Activated naive CD4-positive, alpha-beta T cell treated with anti-CD3 and anti-CD28 coated beads, Interleukin-2, amount 50 U/mL, for 72 hours (primary cell): ENCODE data around the gene RNF112. TPM values are rescaled to one million over a fixed set of nuclear protein-coding genes. Genes with fewer than 3 reads are reported as not detected.
A peak's percentile ranks its signal among the peaks of the same experiment; 100 is the strongest.

ENCODE experiments used
- ATAC-seq, 2 donors: fragments of 150-1000 bp; cut with Tn5 transposase; 2 replicates each; pipeline ENCODE4 v1.10.0; 2021; ENCODE audit warnings: mild to moderate bottlenecking in 2 of 2, moderate library complexity in 2 of 2
- DNase-seq, 2 donors: peaks; one replicate each; pipeline ENCODE4 v3.0.0; 2021 to 2022; ENCODE audit warnings: low spot score in 2 of 2
- H3K27ac Mint-ChIP-seq, 2 donors: one replicate each; pipeline ENCODE4 v1.8.0; 2022; ENCODE audit warnings: mild to moderate bottlenecking in 2 of 2, mixed read lengths in 2 of 2
- H3K36me3 Mint-ChIP-seq, 2 donors: one replicate each; pipeline ENCODE4 v1.8.0; 2022; ENCODE audit warnings: mixed read lengths in 2 of 2
- H3K9me3 Mint-ChIP-seq, 2 donors: one replicate each; pipeline ENCODE4 v1.8.0; 2022; ENCODE audit warnings: mixed read lengths in 2 of 2
- total RNA-seq, 2 donors: library from RNA; stranded (reverse); gene quantifications; one replicate each; pipeline ENCODE4 v1.2.3, GENCODE V29; 2022

The RNF112 gene
- total RNA-seq, 2 donors from 2014 or later: 0.71 to 0.84 TPM

DNA sequence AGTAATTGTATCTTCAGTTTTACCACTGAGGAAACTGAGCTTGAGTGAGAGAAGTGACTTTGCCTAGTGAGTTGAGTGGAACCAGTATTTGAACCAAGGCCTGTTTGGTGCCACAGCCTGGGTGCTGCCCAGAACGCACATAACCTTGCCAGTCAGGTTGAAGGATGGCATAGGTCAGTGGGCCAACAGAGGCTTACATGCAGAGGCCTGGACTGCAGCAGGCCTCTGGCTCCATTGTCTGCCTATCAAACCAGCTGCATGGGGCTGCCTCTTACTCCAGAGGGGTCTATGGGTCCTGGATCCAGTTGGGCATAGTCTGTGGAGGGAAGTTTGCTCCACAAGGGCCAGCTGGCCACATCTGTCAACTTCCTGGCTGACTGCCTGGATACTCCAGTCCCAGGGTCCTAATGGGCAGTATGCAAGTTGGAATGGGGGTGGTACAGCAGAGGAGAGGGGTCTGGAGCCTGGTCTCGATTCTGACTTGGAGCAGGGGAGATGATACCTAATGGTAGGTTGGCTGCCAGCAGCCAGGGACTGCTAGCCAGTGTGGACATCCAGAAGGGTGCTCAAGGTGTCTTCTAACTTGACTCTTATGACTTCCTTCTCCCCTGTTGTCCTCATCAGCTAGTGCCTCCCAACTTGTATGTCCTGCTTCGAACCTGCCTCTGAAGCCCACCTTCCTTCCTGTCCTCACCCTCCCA is 11.1 kb upstream of the RNF112 start:
- no peak for ATAC-seq

DNA sequence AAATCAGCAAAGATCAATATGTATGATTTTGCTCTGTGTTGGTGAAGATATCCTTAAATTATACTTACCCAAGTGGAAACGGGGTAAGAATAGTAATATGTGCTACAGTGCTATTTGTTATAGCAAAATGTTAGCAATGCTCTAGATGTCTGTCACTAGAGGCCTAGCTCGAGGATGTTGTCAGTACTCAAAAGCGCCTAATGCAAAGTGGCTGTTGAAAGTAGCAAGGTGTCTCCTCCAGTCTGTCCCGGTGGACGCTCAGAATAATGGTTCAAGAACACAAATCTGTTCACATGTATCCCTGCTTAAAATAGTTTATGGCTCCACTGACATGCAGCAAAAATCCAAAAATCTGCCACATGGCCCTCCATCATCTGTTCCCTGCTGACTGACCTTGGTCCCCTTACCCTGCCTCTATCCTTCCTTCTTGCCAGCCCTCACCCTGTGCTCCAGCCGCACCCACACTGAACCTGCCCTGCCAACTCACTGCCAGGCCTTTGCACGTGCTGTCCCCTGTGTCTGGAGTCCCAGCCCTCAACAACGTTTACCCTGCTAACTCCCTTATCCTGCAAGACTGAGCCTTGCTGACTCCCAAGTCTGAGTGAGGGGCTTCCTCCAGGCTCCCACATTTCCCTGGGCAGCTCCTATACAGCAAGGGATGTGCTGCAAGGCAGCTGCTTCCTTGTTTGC is 9.6 kb upstream of the RNF112 start:
- ATAC-seq (no peak), DNase-seq (no peak)
- H3K27ac Mint-ChIP-seq: peak overlapping the region in 1 of 2 donors; percentile 33
- H3K36me3 Mint-ChIP-seq: no peaks in the 10 kb centered on the region
- H3K9me3 Mint-ChIP-seq: no peaks in the 10 kb centered on the region

More for the DNA sequence above, 11.1 kb upstream of the RNF112 start:
- Mint-ChIP-seq H3K36me3 (no peaks in the 10 kb centered on the region), H3K9me3 (no peaks in the 10 kb centered on the region), H3K27ac (no peak overlapping the region)
- DNase-seq: no peak

DNA sequence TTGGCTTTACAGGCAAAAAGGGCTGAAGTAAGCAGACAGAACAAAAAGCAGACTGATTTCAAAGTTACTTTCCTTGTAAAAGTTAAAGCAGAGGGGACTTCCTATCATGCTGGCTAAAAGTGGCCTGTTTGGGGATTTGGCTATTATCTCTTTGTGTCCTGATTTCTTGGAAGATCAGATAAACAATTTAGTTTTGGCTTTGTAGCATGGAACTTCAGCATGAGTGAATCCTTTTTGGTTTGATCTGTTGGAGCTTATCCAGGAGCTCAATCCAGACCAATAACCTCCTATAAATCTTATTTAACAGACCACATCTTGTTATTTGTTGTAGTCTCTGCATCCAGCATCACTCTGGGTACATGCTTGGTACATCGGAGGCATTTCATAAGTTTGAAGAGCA is 8.9 kb upstream of the RNF112 start:
- ATAC-seq (no peak), DNase-seq (no peak)
- H3K27ac Mint-ChIP-seq: no peak overlapping the region
- H3K9me3 Mint-ChIP-seq: no peaks in the 10 kb centered on the region
- H3K36me3 Mint-ChIP-seq: no peaks in the 10 kb centered on the region

DNA sequence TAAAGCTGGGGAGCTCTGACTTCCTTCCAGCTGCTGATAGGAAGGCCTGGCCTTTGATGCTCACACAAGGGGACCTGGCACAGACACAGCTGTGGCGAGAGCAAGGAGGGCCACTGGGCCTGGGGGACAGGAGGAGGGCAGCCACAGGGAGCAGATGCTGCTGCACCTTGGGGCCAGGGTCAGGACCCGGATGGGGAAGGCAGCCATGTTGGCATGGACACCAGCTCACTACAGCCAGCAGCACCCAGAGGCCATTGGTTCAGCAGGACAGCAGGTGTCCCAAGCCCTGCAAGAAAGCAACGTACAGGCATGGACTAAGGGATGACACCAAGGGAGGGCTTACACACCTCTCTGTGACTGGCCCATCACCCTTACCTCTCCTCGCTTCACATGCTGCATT is 8.0 kb upstream of the RNF112 start:
- Mint-ChIP-seq H3K27ac (no peak overlapping the region), H3K9me3 (no peaks in the 10 kb centered on the region), H3K36me3 (no peaks in the 10 kb centered on the region)
- DNase-seq (no peak), ATAC-seq (no peak)

DNA sequence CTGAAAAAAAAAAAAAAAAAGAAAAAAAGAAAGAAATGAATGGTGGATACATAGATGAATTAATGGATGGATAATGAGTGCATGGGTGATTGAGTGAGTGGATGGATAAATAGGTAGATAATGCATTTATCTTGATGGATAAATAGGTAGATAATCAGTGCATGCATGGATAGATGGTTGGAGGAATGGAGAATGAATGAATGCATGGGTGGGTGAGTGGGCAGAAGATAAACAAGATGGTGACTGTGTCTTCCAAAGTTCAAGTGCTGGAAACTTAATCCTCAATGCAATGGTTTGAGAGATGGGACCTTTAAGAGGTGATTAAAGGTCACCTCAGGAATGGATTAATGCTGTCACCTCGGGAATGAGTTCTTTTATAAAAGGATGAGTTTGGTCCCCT is 6.8 kb upstream of the RNF112 start:
- Mint-ChIP-seq H3K36me3 (no peaks in the 10 kb centered on the region), H3K9me3 (no peaks in the 10 kb centered on the region), H3K27ac (no peak overlapping the region)
- no peak for ATAC-seq
- no peak for DNase-seq

DNA sequence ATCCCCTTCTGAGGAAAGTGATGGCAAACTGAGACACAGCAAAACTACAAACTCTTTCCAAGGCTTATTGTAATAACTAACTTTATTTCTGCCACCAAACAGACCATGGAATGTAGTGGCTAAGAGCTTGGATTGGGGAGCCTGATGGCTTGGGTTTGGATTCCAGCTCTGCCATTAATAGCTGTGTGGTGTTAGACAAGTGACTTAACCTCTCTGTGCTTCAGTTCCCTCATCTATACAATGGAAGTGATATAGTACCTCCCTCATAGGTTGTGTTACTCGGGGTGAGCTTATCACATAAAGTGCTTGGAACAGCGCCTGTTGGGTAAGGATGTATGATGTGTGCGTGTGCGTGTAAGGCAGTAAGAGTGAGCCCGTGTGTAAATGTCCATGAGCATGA is 5.9 kb upstream of the RNF112 start:
- H3K27ac Mint-ChIP-seq: no peak overlapping the region
- DNase-seq: no peak
- H3K9me3 Mint-ChIP-seq: no peaks in the 10 kb centered on the region
- no peak for ATAC-seq
- H3K36me3 Mint-ChIP-seq: no peaks in the 10 kb centered on the region

DNA sequence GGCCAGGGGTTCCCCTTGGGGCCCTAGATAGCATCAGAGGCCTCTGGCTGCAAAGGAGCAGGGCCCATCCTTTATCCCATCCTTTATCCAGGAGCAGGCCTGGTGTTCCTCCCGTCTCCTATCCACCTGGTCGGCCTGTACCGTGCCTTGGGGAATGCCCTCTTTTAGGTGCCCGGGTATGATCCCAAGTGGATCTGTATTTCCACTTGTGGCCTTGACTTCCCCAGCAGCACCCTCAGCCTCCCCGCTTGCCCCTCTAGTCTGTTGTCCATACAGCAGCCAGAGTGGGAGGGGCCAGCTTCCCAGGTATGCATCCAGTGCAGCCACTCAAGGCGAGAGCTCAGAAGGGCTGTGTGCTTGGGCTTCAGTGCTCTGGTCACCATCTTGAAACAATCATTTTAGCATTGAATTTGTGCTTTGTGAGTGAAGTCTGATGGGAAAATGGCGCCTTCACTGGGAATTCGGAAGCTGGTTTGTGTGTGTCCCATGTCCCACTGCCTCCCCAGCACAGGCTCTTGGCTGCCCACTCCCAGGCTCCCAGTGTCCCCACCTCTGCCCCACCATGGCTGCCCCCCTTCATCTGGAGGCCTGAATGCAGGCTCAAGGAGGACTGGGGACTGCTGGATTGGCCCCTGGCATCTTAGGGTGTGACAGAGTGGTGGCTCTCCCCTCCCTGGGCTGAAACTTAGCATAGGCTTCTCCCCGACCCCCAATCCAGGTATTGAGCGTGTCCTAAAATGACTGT is 3.3 kb upstream of the RNF112 start:
- DNase-seq (no peak), ATAC-seq (no peak)
- Mint-ChIP-seq H3K9me3 (no peaks in the 10 kb centered on the region), H3K27ac (no peak overlapping the region), H3K36me3 (no peaks in the 10 kb centered on the region)

DNA sequence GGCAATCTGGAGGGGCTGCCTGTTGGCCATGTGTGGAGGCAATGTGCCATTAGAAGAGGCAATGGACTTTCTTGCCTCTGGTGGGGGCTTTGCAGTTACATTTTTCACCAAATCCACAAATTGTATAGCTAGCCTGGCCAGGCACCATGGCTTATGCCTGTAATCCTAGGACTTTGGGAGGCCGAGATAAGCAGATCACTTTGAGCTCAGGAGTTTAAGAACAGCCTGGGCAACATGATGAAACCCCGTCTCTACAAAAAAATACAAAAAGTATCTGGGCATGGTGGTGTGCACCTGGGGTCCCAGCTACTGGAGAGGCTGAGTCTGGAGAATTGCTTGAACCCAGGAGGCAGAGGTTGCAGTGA is 2.7 kb upstream of the RNF112 start:
- no peaks in the 10 kb centered on the region for H3K36me3 Mint-ChIP-seq
- no peak overlapping the region for H3K27ac Mint-ChIP-seq
- ATAC-seq (no peak), DNase-seq (no peak)
- no peaks in the 10 kb centered on the region for H3K9me3 Mint-ChIP-seq

DNA sequence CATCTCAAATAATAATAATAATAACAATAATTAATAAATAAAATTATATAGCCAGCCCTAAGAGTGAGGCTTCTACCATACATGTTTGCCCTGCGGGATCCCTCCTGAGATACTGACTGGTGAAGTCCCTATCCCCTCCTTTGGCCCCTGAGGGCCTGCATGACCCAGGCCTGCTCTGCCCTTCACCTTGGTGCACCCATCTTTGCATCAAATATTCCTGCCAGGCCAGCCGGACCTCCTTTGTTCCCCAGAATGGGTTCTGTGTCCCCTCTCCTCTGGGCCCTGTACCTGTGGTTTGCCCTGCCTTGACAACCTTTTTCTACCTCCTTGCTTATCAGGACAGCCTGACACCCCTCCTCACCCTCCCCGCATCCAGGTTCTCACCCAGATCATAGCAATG is 2.0 kb upstream of the RNF112 start:
- H3K36me3 Mint-ChIP-seq: no peaks in the 10 kb centered on the region
- no peak for DNase-seq
- H3K9me3 Mint-ChIP-seq: no peaks in the 10 kb centered on the region
- no peak overlapping the region for H3K27ac Mint-ChIP-seq
- ATAC-seq: no peak

DNA sequence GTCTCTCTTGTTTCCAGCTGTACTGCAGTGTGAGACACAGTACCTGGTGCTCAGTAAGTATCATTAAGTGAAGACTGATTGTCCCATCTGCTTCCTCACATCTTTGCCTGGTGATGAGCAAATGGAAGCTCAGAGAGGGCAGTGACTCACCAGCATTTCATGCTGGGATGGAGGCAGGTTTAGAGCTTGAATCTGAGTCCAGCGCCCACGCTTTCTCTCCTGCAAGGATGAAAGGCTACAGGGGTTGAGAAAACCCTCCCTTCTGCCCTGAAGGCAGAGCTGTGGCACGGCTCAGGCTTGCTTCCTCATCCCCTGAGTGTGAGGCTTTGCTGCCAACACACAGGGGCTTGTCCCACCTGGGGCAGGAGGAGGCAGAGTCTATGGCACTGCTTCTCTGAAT is 1.5 kb upstream of the RNF112 start:
- no peak overlapping the region for H3K27ac Mint-ChIP-seq
- DNase-seq (no peak), ATAC-seq (peak; percentile 29 to 63)
- H3K36me3 Mint-ChIP-seq: no peaks in the 10 kb centered on the region
- H3K9me3 Mint-ChIP-seq: no peaks in the 10 kb centered on the region

DNA sequence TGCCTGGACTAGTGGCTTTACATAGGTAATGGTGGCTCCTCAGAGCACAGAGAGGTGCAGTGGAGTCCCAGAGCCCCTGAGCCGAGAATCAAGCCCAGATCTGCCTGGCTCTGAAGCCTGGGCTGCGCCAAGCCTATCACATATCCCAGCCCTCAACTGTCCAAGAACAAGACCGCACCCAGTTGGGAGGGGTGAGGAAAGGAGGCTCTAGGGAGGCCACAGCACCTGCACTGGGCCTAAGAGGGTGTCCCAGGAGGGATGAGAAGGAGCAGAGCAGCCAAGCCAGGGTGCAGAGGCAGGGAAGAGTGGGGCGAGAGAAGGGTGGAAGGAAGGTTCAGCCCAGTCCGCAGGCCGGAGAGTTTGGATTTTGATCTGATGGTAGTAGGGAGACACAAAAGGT is 941 bp upstream of the RNF112 start:
- no peak for DNase-seq
- no peak overlapping the region for H3K27ac Mint-ChIP-seq
- H3K9me3 Mint-ChIP-seq: no peaks in the 10 kb centered on the region
- no peaks in the 10 kb centered on the region for H3K36me3 Mint-ChIP-seq
- no peak for ATAC-seq

DNA sequence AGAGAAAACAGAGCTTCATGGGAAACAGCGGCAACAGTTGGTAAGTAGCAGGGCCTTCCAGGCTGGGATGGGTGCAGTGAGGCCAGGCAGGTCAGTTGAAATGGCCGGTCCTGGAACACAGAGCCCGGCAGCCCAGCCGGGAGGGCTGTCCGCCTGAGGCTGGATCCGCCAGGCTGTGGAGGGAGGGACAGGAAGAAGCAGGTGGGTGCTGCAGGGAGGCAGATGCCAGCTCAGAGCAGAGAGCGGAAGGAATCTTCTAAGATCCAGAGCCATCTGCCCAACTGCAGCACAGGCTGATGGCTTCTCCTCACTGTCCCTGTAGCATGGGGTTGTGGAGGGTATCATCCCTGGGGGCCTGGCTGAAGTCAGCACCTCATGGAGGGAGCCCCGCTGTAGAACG is 599 bp downstream of the RNF112 start:
- Mint-ChIP-seq H3K9me3 (no peaks in the 10 kb centered on the region), H3K36me3 (no peaks in the 10 kb centered on the region), H3K27ac (no peak overlapping the region)
- DNase-seq (no peak), ATAC-seq (no peak)

DNA sequence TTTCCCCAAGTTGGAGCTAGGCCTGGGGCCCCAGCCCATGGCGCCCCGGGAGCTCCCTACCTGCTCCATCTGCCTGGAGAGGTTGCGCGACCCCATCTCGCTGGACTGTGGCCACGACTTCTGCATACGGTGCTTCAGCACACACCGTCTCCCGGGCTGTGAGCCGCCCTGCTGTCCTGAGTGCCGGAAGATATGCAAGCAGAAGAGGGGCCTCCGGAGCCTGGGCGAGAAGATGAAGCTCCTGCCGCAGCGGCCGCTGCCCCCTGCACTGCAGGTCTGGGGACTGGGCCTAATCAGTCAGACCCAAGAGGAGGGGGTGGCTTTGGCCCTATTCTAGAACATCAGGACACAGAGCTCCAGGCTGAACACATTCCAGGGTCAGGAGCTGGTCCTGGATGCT is 1.5 kb downstream of the RNF112 start:
- ATAC-seq: no peak
- H3K9me3 Mint-ChIP-seq: no peaks in the 10 kb centered on the region
- no peaks in the 10 kb centered on the region for H3K36me3 Mint-ChIP-seq
- H3K27ac Mint-ChIP-seq: no peak overlapping the region
- DNase-seq: no peak

DNA sequence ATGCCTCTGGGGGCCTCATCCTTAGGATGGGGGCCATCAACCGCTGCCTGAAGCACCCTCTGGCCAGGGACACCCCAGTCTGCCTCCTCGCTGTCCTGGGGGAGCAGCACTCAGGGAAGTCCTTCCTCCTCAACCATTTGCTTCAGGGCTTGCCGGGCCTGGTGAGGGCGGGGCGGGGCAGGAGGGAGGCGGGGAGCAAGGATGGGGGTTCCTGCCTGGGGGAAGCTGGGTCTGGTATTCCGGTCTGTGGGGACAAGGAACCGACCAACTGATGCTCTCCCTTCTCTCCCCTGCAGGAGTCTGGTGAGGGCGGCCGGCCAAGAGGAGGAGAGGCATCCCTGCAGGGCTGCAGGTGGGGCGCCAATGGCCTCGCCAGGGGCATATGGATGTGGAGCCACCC is 2.0 kb downstream of the RNF112 start:
- ATAC-seq: no peak
- no peaks in the 10 kb centered on the region for H3K9me3 Mint-ChIP-seq
- DNase-seq: no peak
- no peak overlapping the region for H3K27ac Mint-ChIP-seq
- no peaks in the 10 kb centered on the region for H3K36me3 Mint-ChIP-seq

DNA sequence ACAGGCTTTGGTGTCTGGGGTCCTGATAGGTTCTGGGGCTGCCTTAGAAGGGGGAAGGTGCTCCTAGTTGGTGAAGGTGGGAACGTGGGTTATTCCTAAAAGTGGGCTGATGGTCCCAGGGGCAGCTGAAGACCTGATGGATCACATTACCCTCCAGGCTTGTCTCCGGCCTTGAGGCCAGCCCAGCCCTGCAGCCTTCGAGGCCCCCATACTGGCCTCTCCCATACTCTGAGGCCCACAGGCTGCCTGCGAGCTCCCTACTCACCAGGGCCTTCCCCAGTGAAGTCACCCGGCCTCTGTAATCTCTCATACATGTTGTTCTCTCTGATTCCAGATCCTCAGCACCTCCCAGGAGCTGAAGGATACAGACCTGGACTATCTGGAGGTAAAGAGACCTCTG is 2.7 kb downstream of the RNF112 start:
- ATAC-seq (no peak), DNase-seq (no peak)
- no peaks in the 10 kb centered on the region for H3K36me3 Mint-ChIP-seq
- H3K9me3 Mint-ChIP-seq: no peaks in the 10 kb centered on the region
- H3K27ac Mint-ChIP-seq: no peak overlapping the region

DNA sequence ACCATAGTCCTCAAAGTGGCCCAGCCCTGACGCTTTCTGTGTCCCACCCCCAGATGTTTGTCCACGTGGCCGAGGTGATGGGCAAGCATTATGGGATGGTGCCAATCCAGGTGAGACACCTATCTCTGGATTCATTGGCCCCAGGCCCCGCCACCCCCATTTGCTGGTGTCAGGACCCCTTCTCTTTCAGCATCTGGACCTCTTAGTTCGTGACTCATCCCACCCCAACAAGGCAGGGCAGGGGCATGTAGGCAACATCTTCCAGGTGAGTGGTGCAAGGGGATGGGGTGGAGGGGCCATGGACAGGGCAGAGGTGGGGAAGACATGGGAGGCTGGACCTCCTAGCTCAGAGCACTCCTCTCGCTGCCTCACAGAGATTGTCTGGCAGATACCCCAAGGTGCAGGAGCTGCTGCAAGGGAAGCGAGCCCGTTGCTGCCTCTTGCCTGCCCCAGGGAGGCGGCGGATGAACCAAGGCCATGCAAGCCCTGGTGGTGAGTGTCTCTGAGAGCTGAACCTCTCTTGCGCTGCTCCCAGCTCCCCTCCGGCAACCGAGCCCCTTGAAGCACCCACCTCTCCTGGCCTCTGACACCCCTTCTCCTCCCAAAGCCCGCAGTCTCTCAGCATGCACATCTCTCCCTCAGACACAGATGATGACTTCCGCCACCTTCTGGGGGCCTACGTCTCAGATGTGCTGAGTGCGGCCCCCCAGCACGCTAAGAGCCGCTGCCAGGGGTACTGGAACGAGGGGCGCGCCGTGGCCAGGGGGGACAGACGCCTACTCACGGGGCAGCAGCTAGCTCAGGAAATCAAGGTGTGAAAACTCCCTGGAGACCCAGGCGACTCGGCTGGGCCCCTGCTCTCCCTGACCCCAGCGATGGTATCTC is 3.6 kb downstream of the RNF112 start:
- ATAC-seq (no peak), DNase-seq (no peak)
- H3K36me3 Mint-ChIP-seq: no peaks in the 10 kb centered on the region
- no peaks in the 10 kb centered on the region for H3K9me3 Mint-ChIP-seq
- H3K27ac Mint-ChIP-seq: no peak overlapping the region

DNA sequence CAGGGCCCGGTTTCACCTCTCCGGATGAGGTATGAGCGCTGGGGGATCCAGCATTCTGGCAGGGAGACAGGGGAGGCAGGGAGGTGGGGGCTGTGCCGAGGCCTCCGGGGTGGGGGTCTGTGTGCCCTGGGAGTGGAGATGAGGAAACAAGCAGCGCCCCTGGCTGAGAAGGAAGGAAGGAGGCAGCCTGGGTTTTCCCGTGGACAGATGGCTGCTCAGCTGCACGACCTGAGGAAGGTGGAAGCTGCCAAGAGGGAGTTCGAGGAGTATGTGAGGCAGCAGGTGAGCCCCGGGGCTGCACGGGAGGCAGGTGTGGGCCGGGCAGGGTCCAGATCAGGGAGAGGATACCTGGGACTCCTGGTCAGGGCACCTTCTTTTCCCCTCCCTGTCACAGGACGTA is 4.3 kb downstream of the RNF112 start:
- Mint-ChIP-seq H3K27ac (no peak overlapping the region), H3K36me3 (no peaks in the 10 kb centered on the region), H3K9me3 (no peaks in the 10 kb centered on the region)
- ATAC-seq (no peak), DNase-seq (no peak)
